ENCODE measurements around the gene CORO2B. TPM values are rescaled to one million over a fixed set of nuclear protein-coding genes. Genes with fewer than 3 reads are reported as not detected.
A peak's percentile ranks its signal among the peaks of the same experiment; 100 is the strongest.

The CORO2B gene
- total and polyA plus RNA-seq, 8 donors, result 0.56 to 7.7 (median 1.7) TPM

DNA sequence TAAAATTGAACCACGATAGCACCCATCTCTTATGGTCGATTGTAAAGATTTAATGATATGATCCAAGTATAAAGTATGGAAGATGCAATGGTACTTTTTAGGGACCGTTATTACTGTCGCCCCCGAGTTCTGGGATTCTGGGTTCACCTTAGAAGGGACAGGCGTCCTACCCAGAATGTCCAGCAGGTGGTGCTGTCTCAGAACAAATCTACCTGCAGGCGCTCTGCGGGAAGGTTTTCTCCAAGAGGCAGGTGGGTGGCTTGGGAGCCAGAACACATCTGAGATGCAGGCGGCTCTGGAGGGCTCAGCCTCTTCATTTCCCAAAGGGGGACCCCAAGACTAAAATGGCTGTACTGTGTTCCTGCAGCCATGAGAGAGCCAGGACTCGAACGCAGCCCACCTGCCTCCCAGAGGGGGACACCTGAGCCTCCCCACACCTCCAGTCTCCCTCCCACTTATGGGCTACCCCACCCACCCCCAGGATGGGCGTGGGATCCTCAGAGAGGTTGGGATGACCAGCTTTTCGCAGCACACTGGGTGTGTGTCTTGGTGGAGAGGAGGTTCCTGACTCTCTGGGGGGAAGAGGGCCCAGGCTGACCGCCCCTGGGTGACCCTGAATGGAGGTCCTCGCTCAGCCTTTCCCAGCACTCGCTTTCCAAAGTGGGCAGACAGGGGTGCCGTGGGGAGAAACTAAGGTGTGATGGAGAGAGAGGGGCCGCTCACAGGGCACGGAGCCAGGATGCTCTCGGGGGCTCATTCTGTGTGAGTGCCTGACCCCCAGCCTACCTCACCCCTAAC, 28.1 kb upstream of the CORO2B start:
- intact Hi-C loops (cut with DNase I), result loop anchor here in 1 of 3 donors (5.0 to 10.0 kb wide), 3 partner anchors 122 to 374 kb away; no protein-coding TSS in a partner anchor
- Histone ChIP-seq H3K9me3 (no peaks in the 10 kb centered on the region), H3K36me3 (no peaks in the 10 kb centered on the region), H3K27ac (no peak overlapping the region), H3K27me3 (no peaks in the 10 kb centered on the region), H3K4me3 (no peak overlapping the region), H3K4me1 (no peaks in the 10 kb centered on the region)
- TF ChIP-seq, protein P1, sequence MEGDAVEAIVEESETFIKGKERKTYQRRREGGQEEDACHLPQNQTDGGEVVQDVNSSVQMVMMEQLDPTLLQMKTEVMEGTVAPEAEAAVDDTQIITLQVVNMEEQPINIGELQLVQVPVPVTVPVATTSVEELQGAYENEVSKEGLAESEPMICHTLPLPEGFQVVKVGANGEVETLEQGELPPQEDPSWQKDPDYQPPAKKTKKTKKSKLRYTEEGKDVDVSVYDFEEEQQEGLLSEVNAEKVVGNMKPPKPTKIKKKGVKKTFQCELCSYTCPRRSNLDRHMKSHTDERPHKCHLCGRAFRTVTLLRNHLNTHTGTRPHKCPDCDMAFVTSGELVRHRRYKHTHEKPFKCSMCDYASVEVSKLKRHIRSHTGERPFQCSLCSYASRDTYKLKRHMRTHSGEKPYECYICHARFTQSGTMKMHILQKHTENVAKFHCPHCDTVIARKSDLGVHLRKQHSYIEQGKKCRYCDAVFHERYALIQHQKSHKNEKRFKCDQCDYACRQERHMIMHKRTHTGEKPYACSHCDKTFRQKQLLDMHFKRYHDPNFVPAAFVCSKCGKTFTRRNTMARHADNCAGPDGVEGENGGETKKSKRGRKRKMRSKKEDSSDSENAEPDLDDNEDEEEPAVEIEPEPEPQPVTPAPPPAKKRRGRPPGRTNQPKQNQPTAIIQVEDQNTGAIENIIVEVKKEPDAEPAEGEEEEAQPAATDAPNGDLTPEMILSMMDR (IDR thresholded peaks at IDR 0.05), result peak; percentile 89 to 96 (median 92)
- 30 to 36% methylated on average over 19 to 20 of the region's 20 CpGs for WGBS, 2 donors
- DNase-seq (peak; percentile 52 to 94 (median 80)), ATAC-seq (peak; percentile 69 to 94 (median 82)), FAIRE-seq (no peak)

DNA sequence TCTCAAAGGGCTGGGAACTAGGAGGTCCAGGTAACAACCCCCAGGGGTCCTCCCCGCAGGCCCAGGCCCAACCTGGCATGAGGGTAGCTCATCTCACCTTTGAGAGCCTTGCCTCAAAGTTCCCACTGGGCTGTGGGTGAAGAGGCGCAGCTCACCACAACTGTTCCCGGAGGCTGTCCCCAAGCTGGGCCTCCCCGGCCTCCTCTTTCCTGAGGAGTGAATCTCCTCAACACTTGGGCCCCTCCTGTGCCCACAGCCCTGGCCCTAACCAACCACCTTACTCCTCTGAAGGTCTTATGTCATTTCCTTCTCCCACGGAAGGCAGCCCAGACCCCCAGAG, 27.5 kb upstream of the CORO2B start:
- no peaks in the 10 kb centered on the region for H3K9me3 ChIP-seq
- no peaks in the 10 kb centered on the region for H3K27me3 ChIP-seq
- H3K4me3 ChIP-seq, result no peak overlapping the region
- intact Hi-C loops (cut with DNase I), result loop anchor here in 1 of 3 donors (5.0 to 10.0 kb wide), 3 partner anchors 121 to 374 kb away; no protein-coding TSS in a partner anchor
- TF ChIP-seq, protein P1 (IDR thresholded peaks at IDR 0.05), result no peak
- 63 to 66% methylated on average over 5 of the region's 5 CpGs for WGBS, 2 donors
- ATAC-seq, result no peak
- FAIRE-seq, result no peak
- DNase-seq, result no peak
- no peak overlapping the region for H3K27ac ChIP-seq
- H3K4me1 ChIP-seq, result no peaks in the 10 kb centered on the region
- H3K36me3 ChIP-seq, result no peaks in the 10 kb centered on the region

DNA sequence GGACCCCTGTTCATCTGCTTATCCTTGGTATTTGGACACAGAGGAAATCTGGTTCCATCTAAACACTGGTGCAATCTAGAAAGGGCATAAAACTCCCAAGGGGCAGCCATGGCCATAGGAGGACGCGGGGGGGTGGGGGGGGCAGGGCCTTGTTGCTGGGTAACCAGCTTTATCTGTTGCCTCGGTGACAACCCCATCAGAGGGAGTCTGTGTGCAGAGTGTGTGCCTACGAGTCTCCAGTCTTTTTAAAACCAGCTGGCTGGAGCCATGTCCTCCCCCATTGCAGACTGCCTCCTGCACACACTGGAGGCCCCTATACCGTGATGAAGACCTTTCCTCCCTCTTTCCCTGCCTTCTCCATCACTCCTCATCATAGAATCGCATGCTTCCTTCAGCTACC, 26.4 kb upstream of the CORO2B start:
- Histone ChIP-seq H3K4me3 (no peak overlapping the region), H3K4me1 (no peaks in the 10 kb centered on the region), H3K9me3 (no peaks in the 10 kb centered on the region), H3K27ac (no peak overlapping the region), H3K36me3 (no peaks in the 10 kb centered on the region), H3K27me3 (no peaks in the 10 kb centered on the region)
- TF ChIP-seq, protein P1 (IDR thresholded peaks at IDR 0.05), result no peak
- no peak for DNase-seq
- no peak for ATAC-seq
- no peak for FAIRE-seq
- intact Hi-C loops (cut with DNase I), result loop anchor here in 1 of 3 donors (5.0 to 10.0 kb wide), 3 partner anchors 120 to 372 kb away; no protein-coding TSS in a partner anchor
- 43 to 46% methylated on average over 6 of the region's 6 CpGs for WGBS, 2 donors

DNA sequence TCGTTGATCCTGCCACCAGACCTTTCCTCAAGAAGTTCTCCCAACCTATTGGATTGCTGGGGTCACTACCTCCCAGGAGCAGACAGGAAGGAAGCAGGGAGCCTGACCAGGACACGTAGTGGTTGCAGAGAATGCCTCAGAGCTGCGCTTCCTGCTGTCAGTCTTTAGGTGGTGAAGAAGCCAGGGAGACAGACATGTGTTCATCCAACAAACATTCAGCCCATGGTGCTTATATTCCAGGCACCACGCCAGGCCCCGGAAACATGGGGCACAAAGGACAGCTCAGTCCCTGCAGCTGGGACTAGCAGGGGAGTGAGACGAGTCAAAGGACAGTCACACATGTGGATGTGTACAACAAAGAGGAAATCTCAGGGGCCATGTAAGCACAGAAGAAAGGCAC, 26.0 kb upstream of the CORO2B start:
- FAIRE-seq, result no peak
- WGBS, 2 donors, result 34 to 41% methylated on average over 6 of the region's 6 CpGs
- no peak for ATAC-seq

More for the DNA sequence above, 26.0 kb upstream of the CORO2B start:
- Histone ChIP-seq H3K4me1 (no peaks in the 10 kb centered on the region), H3K27me3 (no peaks in the 10 kb centered on the region), H3K9me3 (no peaks in the 10 kb centered on the region), H3K27ac (no peak overlapping the region), H3K36me3 (no peaks in the 10 kb centered on the region), H3K4me3 (no peak overlapping the region)
- intact Hi-C loops (cut with DNase I), result loop anchor here in 1 of 3 donors (5.0 to 10.0 kb wide), 3 partner anchors 120 to 372 kb away; no protein-coding TSS in a partner anchor
- DNase-seq, result no peak
- TF ChIP-seq, protein P1 (IDR thresholded peaks at IDR 0.05), result no peak

All from pancreas (tissue), 10 donors.